WI38 (cell line): ENCODE measurements around the gene TBPL2.
"Not testable (repeated sequence)": the region's sequence is repeated elsewhere in the genome, so short reads cannot be mapped to it uniquely, and the experiment has no call there.

Experiments used
- H3K4me3 ChIP-seq: 2 replicates; pipeline ENCODE4 v1.5.1; 2011; ENCODE audit warnings: low read depth, mild to moderate bottlenecking, control low read depth, low read length
- CTCF ChIP-seq: IDR thresholded peaks from 2 replicates; pipeline ENCODE4 v1.5.1; 2012; ENCODE audit warnings: low read depth, mild to moderate bottlenecking, control low read depth, low read length

Gene TBPL2

GRCh38 chr14:55440385-55440784 lies at the start of gene TBPL2:
TBPL2 (minus strand) TSS chr14:55440616; CDS start chr14:55440449, 167 bp downstream.
- H3K4me3 ChIP-seq, result no peak within 1 kb of the TSS
- TF ChIP-seq CTCF, result no peak

DNA sequence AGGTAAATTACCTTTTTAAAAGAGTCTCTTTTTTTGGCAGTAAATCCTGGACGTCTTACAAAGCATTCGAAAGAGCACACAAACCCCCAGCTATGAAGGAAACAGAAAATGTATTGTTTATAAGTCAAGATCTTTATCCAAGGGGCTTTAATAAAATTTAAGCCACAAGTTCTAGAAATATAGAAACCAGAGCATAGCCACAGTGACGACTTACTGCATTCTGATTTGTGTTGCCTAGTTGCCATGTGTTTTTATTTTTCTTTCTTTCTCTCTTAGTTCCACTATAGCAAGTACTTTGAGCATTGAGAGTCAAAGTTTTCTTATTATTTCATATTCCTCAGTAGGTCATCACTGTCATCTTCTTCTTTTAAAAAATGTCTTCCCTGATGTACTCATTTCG lies 47.8 kb upstream of the TBPL2 start:
- H3K4me3 ChIP-seq, result no peak overlapping the region
- TF ChIP-seq CTCF, result no peak

DNA sequence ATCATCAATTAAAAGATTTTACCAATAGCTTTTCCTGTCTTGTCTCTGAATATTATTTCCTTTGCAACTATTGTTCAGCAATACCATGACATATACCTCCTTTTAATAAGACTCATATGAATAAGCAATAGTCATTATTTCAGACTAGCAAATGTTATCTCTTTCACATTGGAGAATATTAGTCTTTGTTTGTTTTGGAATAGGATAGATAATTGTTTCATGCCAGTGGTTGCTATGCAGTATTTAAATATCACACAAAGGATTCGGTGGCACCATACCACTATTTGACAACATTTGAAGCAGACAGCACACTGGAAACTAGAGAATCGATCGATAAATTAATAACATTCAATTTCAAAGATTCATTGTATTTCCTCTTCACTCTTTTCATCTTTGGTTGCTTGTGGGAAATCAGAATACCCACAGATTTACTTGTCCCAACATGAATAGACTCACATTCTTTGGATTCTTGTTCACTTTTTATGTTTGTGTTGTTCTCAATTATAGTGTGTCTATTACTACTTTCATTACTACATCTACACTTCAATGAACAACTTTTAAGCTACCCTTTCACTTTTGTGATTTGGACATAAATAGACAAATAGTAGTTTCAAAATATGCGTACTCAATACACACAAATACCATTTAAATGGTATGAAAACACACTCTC lies 42.7 kb upstream of the TBPL2 start:
- TF ChIP-seq CTCF, result no peak
- no peak overlapping the region for H3K4me3 ChIP-seq

- H3K4me3 ChIP-seq, result no peak overlapping the region
- TF ChIP-seq CTCF, result no peak
Measured at GRCh38 chr14:55481769-55482168, 41.4 kb upstream of the TBPL2 start.

DNA sequence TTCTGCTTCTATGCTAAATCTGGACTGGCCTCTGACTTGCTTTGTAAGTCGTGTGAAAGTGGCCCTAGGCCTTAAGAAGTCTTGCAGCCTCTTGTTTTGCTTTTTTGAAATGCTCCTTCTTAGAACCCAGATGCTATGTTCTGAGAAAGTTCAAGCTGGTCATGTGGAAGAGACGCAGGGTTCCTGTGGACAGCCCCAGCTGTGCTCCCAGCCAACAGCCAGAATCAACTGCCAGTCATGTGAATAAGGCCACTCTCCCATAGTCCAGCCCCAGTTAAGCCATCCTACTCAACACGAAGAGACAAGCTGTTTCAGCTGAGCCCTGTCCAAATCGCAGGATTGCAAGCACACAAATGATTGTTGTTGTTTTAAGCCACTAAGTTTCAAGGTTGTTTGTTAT lies 37.3 kb upstream of the TBPL2 start:
- H3K4me3 ChIP-seq, result no peak overlapping the region
- TF ChIP-seq CTCF, result no peak

- H3K4me3 ChIP-seq, result not testable (repeated sequence)
Measured at GRCh38 chr14:55476448-55476847, 36.0 kb upstream of the TBPL2 start.

DNA sequence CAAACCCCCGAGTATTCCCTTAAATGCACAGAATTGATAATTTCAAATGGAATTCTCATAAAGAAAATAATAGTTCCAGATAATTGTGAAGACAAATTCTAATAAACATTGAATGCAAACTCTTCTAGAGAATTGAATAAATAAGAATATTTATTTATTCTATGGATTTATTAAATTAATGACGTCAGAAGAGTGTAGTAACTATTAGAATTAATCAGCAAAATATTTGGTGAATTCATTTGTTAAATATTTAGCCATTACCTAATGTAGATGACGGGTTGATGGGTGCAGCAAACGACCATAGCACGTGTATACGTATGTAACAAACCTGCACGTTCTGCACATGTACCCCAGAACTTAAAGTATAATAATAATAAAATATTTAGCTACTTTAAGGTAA lies 33.4 kb upstream of the TBPL2 start:
- no peak overlapping the region for H3K4me3 ChIP-seq
- no peak for TF ChIP-seq CTCF

DNA sequence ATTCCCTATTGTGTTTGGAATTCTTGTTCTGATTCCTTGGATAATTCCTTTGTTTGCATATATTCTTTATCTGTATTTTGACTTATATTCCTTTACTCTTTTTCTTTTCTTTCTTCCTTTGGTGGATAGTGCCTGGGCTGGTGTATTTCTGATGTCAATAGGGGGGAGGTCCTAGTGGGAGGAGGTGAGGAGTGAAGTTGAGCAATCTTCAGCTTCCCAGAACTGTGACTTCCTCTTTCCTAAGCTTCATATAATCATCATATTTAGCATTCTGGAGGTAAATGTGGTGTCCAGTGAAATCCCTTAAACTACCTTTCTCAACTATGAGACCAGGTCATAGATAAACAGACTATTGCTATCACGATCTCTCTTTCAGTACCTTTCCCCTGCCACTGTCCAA lies 29.6 kb upstream of the TBPL2 start:
- no peak for TF ChIP-seq CTCF
- H3K4me3 ChIP-seq, result no peak overlapping the region
